Liver (tissue), 9 donors: ENCODE measurements around the gene XCR1. TPM values are rescaled to one million over a fixed set of nuclear protein-coding genes. Genes with fewer than 3 reads are reported as not detected.
"Not testable (repeated sequence)": the region's sequence is repeated elsewhere in the genome, so short reads cannot be mapped to it uniquely, and the experiment has no call there.

Source experiments
- DNase-seq: peaks from one replicate; pipeline ENCODE4 v3.0.0-alpha.2; 2017; ENCODE audit warnings: low spot score
- H3K27ac ChIP-seq, 2 donors: one replicate each; pipeline ENCODE4 v1.7.0; 2013; ENCODE audit warnings: inconsistent platforms in 2 of 2, low read length in 2 of 2, control low read depth in 1 of 2, low read depth in 1 of 2, mild to moderate bottlenecking in 1 of 2
- H3K27me3 ChIP-seq, 4 donors: one replicate each; pipeline versions ENCODE4 v1.6.1 to v1.7.0; 2013; ENCODE audit warnings: low read length in 3 of 4, inconsistent platforms in 1 of 4, mild to moderate bottlenecking in 1 of 4, moderate library complexity in 1 of 4; ENCODE audit not compliant: control insufficient read depth in 4 of 4, insufficient read depth in 4 of 4
- H3K36me3 ChIP-seq, 4 donors: one replicate each; pipeline versions ENCODE4 v1.6.1 to v1.7.0; 2013; ENCODE audit warnings: low read length in 3 of 4, mild to moderate bottlenecking in 3 of 4, low read depth in 1 of 4, moderate library complexity in 1 of 4; ENCODE audit not compliant: control insufficient read depth in 4 of 4, insufficient read depth in 3 of 4
- H3K4me1 ChIP-seq, 4 donors: one replicate each; pipeline versions ENCODE4 v1.6.1 to v1.7.0; 2013; ENCODE audit warnings: low read length in 3 of 4, mild to moderate bottlenecking in 3 of 4, moderate library complexity in 1 of 4; ENCODE audit not compliant: control insufficient read depth in 4 of 4, insufficient read depth in 4 of 4
- H3K4me3 ChIP-seq, 3 donors: one replicate each; pipeline versions ENCODE4 v1.6.1 to v1.7.0; 2013; ENCODE audit warnings: low read length in 3 of 3, control low read depth in 1 of 3, low read depth in 1 of 3, mild to moderate bottlenecking in 1 of 3
- H3K9ac ChIP-seq, 2 donors: one replicate each; pipeline ENCODE4 v1.7.0; 2013; ENCODE audit warnings: low read length in 2 of 2, mild to moderate bottlenecking in 2 of 2, moderate library complexity in 2 of 2, control low read depth in 1 of 2, low read depth in 1 of 2
- H3K9me3 ChIP-seq, 4 donors: one replicate each; pipeline versions ENCODE4 v1.6.1 to v1.7.0; 2013; ENCODE audit warnings: low read length in 3 of 4; ENCODE audit not compliant: control insufficient read depth in 4 of 4
- EGR1 ChIP-seq, 2 donors: IDR thresholded peaks; 2 replicates each; pipeline ENCODE4 v1.6.1; 2016 to 2018; ENCODE audit warnings: antibody characterized with exemption in 2 of 2, low read depth in 2 of 2
- FOXA1 ChIP-seq: IDR thresholded peaks from 2 replicates; pipeline ENCODE4 v1.6.1; 2016; ENCODE audit warnings: antibody characterized with exemption
- GABPA ChIP-seq, 2 donors: IDR thresholded peaks in 1 of 2; conservative IDR thresholded peaks in 1 of 2; 2 replicates each; pipeline ENCODE4 v1.6.1; 2016; ENCODE audit warnings: antibody characterized with exemption in 2 of 2, mild to moderate bottlenecking in 1 of 2, moderate library complexity in 1 of 2
- HNF4A ChIP-seq, 2 donors: conservative IDR thresholded peaks; 2 replicates each; pipeline ENCODE4 v1.6.1; 2016; ENCODE audit warnings: antibody characterized with exemption in 2 of 2, mild to moderate bottlenecking in 2 of 2
- HNF4G ChIP-seq: IDR thresholded peaks from 2 replicates; pipeline ENCODE4 v1.6.1; 2016; ENCODE audit warnings: antibody characterized with exemption
- RAD21 ChIP-seq, 2 donors: IDR thresholded peaks; 2 replicates each; pipeline ENCODE4 v1.6.1; 2016; ENCODE audit warnings: antibody characterized with exemption in 2 of 2, mild to moderate bottlenecking in 2 of 2
- RXRA ChIP-seq, 2 donors: IDR thresholded peaks; 2 replicates each; pipeline ENCODE4 v1.6.1; 2017 to 2018; ENCODE audit warnings: antibody characterized with exemption in 2 of 2, mild to moderate bottlenecking in 1 of 2
- YY1 ChIP-seq: IDR thresholded peaks from 2 replicates; pipeline ENCODE4 v1.6.1; 2016; ENCODE audit warnings: antibody characterized with exemption, mild to moderate bottlenecking
- WGBS: extraction: QIAGEN DNeasy Blood & Tissue Kit; methylation state at CpG from one replicate; pipeline ENCODE4 v1.1.7; 2013; 5-methylcytosine and 5-hydroxymethylcytosine counted together
- polyA plus RNA-seq, 2 donors: library from polyadenylated mRNA; stranded (reverse) in 1 of 2; unstranded in 1 of 2; fragments of 200-250 nt in 1 of 2; fragments of >200 nt in 1 of 2; fragmentation: Nextera tagmentation in 1 of 2; extraction: Ambion mirVana in 1 of 2; gene quantifications; one replicate each; pipeline versions ENCODE4 v1.2.1 to v1.2.3, GENCODE V29; 2013 to 2015
- total RNA-seq, 2 donors: library from RNA; depleted of rRNA; stranded (reverse); fragments of >200 nt; gene quantifications; one replicate each; pipeline ENCODE4 v1.2.3, GENCODE V29; 2014
- TF ChIP-seq, protein P1 (sequence below): fragments of 150-350 bp; IDR thresholded peaks from 2 replicates; pipeline ENCODE4 v1.5.1; 2017; ENCODE audit warnings: improper control_type of control experiment, low read depth, low read length; ENCODE audit not compliant: missing input control
- donor health status: healthy.
- donor health status: healthy.
- donor health status: healthy.
- donor health status: healthy.
- donor health status: healthy.

The XCR1 gene
- total and polyA plus RNA-seq, 4 donors: under 0.01 to 0.08 (median 0.03) TPM; not detected in 1

- 93% methylated on average over 1 of the region's 1 CpG for WGBS
- H3K27ac ChIP-seq: no peak overlapping the region
- DNase-seq: no peak
- H3K9me3 ChIP-seq: no peaks in the 10 kb centered on the region
- H3K9ac ChIP-seq: no peak overlapping the region
- no peaks in the 10 kb centered on the region for H3K4me1 ChIP-seq
- no peaks in the 10 kb centered on the region for H3K36me3 ChIP-seq
- no peaks in the 10 kb centered on the region for H3K27me3 ChIP-seq
- TF ChIP-seq RAD21 (IDR thresholded peaks at IDR 0.05) (no peak), YY1 (no peak)
- TF ChIP-seq, protein P1, sequence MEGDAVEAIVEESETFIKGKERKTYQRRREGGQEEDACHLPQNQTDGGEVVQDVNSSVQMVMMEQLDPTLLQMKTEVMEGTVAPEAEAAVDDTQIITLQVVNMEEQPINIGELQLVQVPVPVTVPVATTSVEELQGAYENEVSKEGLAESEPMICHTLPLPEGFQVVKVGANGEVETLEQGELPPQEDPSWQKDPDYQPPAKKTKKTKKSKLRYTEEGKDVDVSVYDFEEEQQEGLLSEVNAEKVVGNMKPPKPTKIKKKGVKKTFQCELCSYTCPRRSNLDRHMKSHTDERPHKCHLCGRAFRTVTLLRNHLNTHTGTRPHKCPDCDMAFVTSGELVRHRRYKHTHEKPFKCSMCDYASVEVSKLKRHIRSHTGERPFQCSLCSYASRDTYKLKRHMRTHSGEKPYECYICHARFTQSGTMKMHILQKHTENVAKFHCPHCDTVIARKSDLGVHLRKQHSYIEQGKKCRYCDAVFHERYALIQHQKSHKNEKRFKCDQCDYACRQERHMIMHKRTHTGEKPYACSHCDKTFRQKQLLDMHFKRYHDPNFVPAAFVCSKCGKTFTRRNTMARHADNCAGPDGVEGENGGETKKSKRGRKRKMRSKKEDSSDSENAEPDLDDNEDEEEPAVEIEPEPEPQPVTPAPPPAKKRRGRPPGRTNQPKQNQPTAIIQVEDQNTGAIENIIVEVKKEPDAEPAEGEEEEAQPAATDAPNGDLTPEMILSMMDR: no peak
- H3K4me3 ChIP-seq: no peak overlapping the region
Observed at GRCh38 chr3:46038916-46039315, 11.6 kb upstream of the XCR1 start.

GRCh38 chr3:46038071-46038470 is 10.8 kb upstream of the XCR1 start:
- H3K27me3 ChIP-seq, H3K4me1 ChIP-seq, H3K9me3 ChIP-seq, DNase-seq, H3K9ac ChIP-seq, H3K27ac ChIP-seq, H3K4me3 ChIP-seq, H3K36me3 ChIP-seq: not testable (repeated sequence)
- 81% methylated on average over 3 of the region's 3 CpGs for WGBS

DNA sequence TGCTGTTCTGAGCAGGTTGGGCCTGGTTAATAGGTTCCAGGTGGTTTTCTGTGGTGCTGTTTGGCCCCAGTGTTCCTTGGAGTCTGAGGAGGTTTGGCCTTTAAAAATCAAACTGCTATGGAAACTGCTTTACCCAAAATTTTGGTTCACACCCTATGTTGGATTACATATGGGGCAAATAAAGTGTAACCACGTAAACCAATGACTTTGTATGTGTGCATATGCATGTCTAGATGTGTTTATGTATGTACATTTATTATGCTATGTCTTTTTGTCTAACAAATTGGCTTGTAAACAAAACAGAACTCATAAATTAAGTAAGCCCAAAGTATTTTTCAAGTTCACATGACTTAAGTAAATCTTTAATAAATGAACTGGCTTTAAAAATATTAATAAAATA is 8.9 kb upstream of the XCR1 start:
- Histone ChIP-seq H3K27ac (no peak overlapping the region), H3K27me3 (no peaks in the 10 kb centered on the region), H3K4me1 (no peaks in the 10 kb centered on the region), H3K9ac (no peak overlapping the region), H3K36me3 (no peaks in the 10 kb centered on the region), H3K4me3 (no peak overlapping the region), H3K9me3 (no peaks in the 10 kb centered on the region)
- 89% methylated on average over 1 of the region's 1 CpG for WGBS
- DNase-seq: no peak
- TF ChIP-seq HNF4G (no peak), FOXA1 (no peak), GABPA (IDR thresholded peaks at IDR 0.05 in 1 of 2, conservative IDR thresholded peaks at IDR 0.05 in 1 of 2) (no peak), HNF4A (conservative IDR thresholded peaks at IDR 0.05) (no peak), RXRA (IDR thresholded peaks at IDR 0.05) (no peak)

DNA sequence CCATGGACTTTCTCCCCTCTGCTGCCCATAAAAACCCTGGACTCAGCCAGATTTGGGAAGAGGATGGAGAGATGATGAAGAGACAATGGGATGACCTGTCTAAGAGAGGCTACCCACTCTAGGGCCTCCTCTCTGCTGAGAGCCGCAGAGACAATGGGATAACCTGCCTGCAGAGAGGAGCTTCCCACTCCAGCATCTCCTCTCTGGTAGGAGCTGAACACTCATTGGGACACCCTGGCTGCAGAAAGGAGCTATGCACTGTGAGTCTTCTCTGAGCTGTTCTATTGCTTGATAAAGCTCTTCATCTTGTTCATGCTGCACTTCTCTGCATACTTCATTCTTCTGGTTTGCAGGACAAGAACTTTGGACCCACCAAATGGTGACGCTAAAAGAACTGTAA is 4.5 kb upstream of the XCR1 start:
- H3K9ac ChIP-seq: no peak overlapping the region
- no peaks in the 10 kb centered on the region for H3K36me3 ChIP-seq
- no peak for DNase-seq
- H3K27ac ChIP-seq: no peak overlapping the region
- TF ChIP-seq EGR1 (IDR thresholded peaks at IDR 0.05; ENCODE audit: low read depth in 2 of 2): no peak
- TF ChIP-seq RAD21 (IDR thresholded peaks at IDR 0.05): no peak
- no peak for TF ChIP-seq GABPA (IDR thresholded peaks at IDR 0.05 in 1 of 2, conservative IDR thresholded peaks at IDR 0.05 in 1 of 2)
- 68% methylated on average over 2 of the region's 2 CpGs for WGBS
- H3K4me1 ChIP-seq: no peaks in the 10 kb centered on the region
- H3K9me3 ChIP-seq: peaks cover 0 to 19% (median 3%) of the 10 kb centered on the region in 4 donors
- no peaks in the 10 kb centered on the region for H3K27me3 ChIP-seq
- H3K4me3 ChIP-seq: no peak overlapping the region
